Glutamatergic neuron (in vitro differentiated cells): ENCODE data around the gene SERPINB5. TPM values are rescaled to one million over a fixed set of nuclear protein-coding genes. Genes with fewer than 3 reads are reported as not detected.
A peak's percentile ranks its signal among the peaks of the same experiment; 100 is the strongest.

Experiments
- DNase-seq: peaks from one replicate; pipeline ENCODE4 v3.0.0; 2022
- H3K27ac Mint-ChIP-seq: one replicate; pipeline ENCODE4 v1.8.0; 2020; ENCODE audit warnings: mild to moderate bottlenecking, mixed read lengths, inconsistent platforms; ENCODE audit not compliant: unreplicated experiment
- H3K27me3 Mint-ChIP-seq: one replicate; pipeline ENCODE4 v1.8.0; 2020; ENCODE audit warnings: mild to moderate bottlenecking, moderate library complexity, mixed read lengths, inconsistent platforms; ENCODE audit not compliant: unreplicated experiment
- H3K36me3 Mint-ChIP-seq: one replicate; pipeline ENCODE4 v1.8.0; 2020; ENCODE audit warnings: mild to moderate bottlenecking, mixed read lengths, inconsistent platforms; ENCODE audit not compliant: unreplicated experiment
- H3K4me1 Mint-ChIP-seq: one replicate; pipeline ENCODE4 v1.8.0; 2020; ENCODE audit warnings: mild to moderate bottlenecking, low read depth, mixed read lengths, inconsistent platforms; ENCODE audit not compliant: unreplicated experiment
- H3K4me3 Mint-ChIP-seq: one replicate; pipeline ENCODE4 v1.8.0; 2020; ENCODE audit warnings: mild to moderate bottlenecking, mixed read lengths, inconsistent platforms; ENCODE audit not compliant: unreplicated experiment
- H3K9me3 Mint-ChIP-seq: one replicate; pipeline ENCODE4 v1.8.0; 2020; ENCODE audit warnings: mild to moderate bottlenecking, moderate library complexity, mixed read lengths, inconsistent platforms; ENCODE audit not compliant: unreplicated experiment
- CTCF ChIP-seq: fragments of 200-600 bp; sonication (generic); IDR thresholded peaks from one replicate; pipeline ENCODE4 v1.5.0; 2021; ENCODE audit not compliant: partially characterized antibody, unreplicated experiment
- total RNA-seq: library from RNA; stranded (reverse); fragmentation: NEBNext Ultra II Directional; extraction: Animal tissue kit (Norgen Biotek cat#: 25700); gene quantifications from one replicate; pipeline ENCODE4 v1.2.1, GENCODE V29; 2021; ENCODE audit not compliant: unreplicated experiment

Gene SERPINB5
- total RNA-seq, 1 donor from 2014 or later, result not detected

DNA sequence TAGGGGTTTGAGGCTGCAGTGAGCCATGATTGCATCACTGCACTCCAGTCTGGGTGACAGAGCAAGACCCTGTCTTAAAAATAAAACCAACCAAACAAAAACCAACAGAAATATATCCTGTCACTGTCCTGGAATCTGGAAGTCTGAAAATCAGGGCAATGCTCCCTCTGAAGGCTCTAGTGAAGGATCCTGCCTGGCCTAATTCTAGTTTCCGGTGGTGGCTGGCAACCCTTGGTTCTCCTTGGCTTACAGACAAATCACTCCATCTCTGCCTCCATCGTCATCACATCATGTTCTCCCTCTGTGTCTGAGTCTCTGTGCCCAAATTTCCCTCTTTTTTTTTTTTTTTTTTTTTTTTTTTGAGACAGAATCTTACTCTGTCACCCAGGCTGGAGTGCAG, 38.6 kb upstream of the SERPINB5 start:
- Mint-ChIP-seq H3K4me3 (no peak overlapping the region), H3K9me3 (no peaks in the 10 kb centered on the region), H3K36me3 (no peaks in the 10 kb centered on the region), H3K4me1 (no peaks in the 10 kb centered on the region), H3K27me3 (peaks cover 2% of the 10 kb centered on the region), H3K27ac (no peak overlapping the region)
- no peak for TF ChIP-seq CTCF
- DNase-seq, result no peak

- peak; percentile 78 for TF ChIP-seq CTCF
- Mint-ChIP-seq H3K4me3 (no peak overlapping the region), H3K36me3 (no peaks in the 10 kb centered on the region), H3K27me3 (peaks cover 2% of the 10 kb centered on the region), H3K27ac (no peak overlapping the region), H3K4me1 (no peaks in the 10 kb centered on the region), H3K9me3 (no peaks in the 10 kb centered on the region)
- peak; percentile 31 for DNase-seq
These were observed 37.4 kb upstream of the SERPINB5 start for GRCh38 chr18:63439334-63439733.

GRCh38 chr18:63440219-63440618, 36.5 kb upstream of the SERPINB5 start:
- TF ChIP-seq CTCF, result no peak
- Mint-ChIP-seq H3K27ac (no peak overlapping the region), H3K4me3 (no peak overlapping the region), H3K27me3 (peaks cover 2% of the 10 kb centered on the region), H3K36me3 (no peaks in the 10 kb centered on the region), H3K9me3 (no peaks in the 10 kb centered on the region), H3K4me1 (no peaks in the 10 kb centered on the region)
- DNase-seq, result no peak

GRCh38 chr18:63440881-63441280, 35.9 kb upstream of the SERPINB5 start:
- no peak for DNase-seq
- H3K27ac Mint-ChIP-seq, result no peak overlapping the region
- no peaks in the 10 kb centered on the region for H3K4me1 Mint-ChIP-seq
- no peak for TF ChIP-seq CTCF
- no peak overlapping the region for H3K4me3 Mint-ChIP-seq
- peaks cover 2% of the 10 kb centered on the region for H3K27me3 Mint-ChIP-seq
- no peaks in the 10 kb centered on the region for H3K9me3 Mint-ChIP-seq
- no peaks in the 10 kb centered on the region for H3K36me3 Mint-ChIP-seq

DNA sequence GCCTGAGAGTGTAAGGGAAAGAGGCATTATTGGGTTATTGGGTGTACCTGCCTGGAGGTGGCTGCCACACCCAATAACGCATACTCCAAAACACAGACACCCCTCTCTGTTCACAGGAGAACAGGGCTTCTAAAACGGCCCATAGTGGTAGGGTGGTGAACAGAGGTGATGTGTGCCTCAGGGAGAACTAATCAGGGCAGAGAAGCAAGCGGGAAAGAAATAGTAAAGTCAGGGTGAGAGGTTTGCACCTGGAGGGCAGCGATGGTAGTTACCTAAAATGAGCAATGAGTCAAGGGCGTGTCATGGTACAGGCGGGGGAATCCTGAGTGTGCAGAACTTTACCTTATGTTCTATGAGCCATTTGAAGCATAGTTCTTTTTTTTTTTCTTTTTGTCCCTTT, 32.9 kb upstream of the SERPINB5 start:
- H3K4me1 Mint-ChIP-seq, result no peaks in the 10 kb centered on the region
- no peak overlapping the region for H3K27ac Mint-ChIP-seq

More for the DNA sequence above, 32.9 kb upstream of the SERPINB5 start:
- no peak for TF ChIP-seq CTCF
- no peak overlapping the region for H3K4me3 Mint-ChIP-seq
- no peak for DNase-seq
- no peaks in the 10 kb centered on the region for H3K36me3 Mint-ChIP-seq
- no peaks in the 10 kb centered on the region for H3K9me3 Mint-ChIP-seq
- H3K27me3 Mint-ChIP-seq, result no peaks in the 10 kb centered on the region
